ENCODE measurements around the gene RAB37. TPM values are rescaled to one million over a fixed set of nuclear protein-coding genes. Genes with fewer than 3 reads are reported as not detected.
A peak's percentile ranks its signal among the peaks of the same experiment; 100 is the strongest.

The RAB37 gene
- total and polyA plus RNA-seq, 2 of the 13 experiments (the other 11 are each of a cell fraction or from before 2014, with no cell fraction given): 0.91 to 3.7 TPM

DNA sequence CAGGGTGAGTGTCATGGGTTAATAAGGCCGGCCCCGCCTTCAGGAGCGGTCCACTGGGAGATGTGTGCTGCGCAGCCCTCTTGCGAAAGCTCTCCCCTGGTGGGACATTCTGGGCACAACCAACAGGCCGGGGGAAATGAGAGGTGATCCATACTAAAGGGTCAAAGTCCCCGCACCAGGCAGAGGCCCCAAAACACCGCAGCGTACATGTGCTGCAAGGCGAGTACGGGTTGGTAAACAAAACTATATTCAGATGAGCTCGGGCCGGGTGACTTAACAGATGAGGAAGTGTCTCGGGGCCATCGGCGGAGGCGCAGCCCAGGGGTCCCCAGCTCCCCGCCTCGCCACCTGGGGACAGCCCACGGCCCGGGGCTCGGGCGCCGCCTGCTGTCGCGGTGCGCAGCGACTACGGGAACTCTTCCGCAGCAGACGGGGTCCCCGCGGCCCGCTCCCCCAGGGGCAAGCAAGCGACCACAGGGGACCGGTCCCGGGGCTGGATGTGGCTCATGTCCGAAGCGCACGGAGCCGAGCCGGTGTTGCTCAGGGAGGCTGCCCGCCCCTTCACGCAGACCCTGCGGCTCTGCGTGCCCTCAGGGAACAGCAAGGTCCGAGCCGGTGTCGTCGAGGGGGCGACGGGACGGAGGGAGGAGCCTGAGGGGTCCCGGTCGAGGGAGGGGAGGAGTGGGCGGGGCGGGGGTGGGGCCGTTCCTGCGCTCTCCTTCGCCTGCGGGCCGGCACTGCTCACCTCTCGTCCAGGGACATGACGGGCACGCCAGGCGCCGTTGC lies at the start of gene RAB37 (continued):
- TF ChIP-seq ZNF737 (CRISPR knock-in tag; IDR thresholded peaks at IDR 0.05; ENCODE audit: borderline replicate concordance) (peak; percentile 95; the same call in 1 of the 2 replicates), ZNF282 (IDR thresholded peaks at IDR 0.05; ENCODE audit: partially characterized antibody) (no peak), ZNF280D (CRISPR knock-in tag; IDR thresholded peaks at IDR 0.05) (no peak; the same call in 1 of the 2 replicates), NFATC3 (CRISPR knock-in tag; IDR thresholded peaks at IDR 0.05) (no peak), SALL2 (CRISPR knock-in tag; IDR thresholded peaks at IDR 0.05) (peak; percentile 60; the same call in 1 of the 2 replicates), HOXA5 (CRISPR knock-in tag; IDR thresholded peaks at IDR 0.05) (peak; percentile 67; the same call in 1 of the 2 replicates), ELK4 (CRISPR knock-in tag; IDR thresholded peaks at IDR 0.05; ENCODE audit: borderline replicate concordance) (no peak), ZNF589 (CRISPR knock-in tag; conservative IDR thresholded peaks at IDR 0.05) (peak; percentile 62; the same call in 1 of the 2 replicates), ZNF121 (CRISPR knock-in tag; IDR thresholded peaks at IDR 0.05) (no peak), CEBPB (IDR thresholded peaks at IDR 0.05; ENCODE audit: borderline replicate concordance, low read depth, low read length) (peak; percentile 99), HNF4G (IDR thresholded peaks at IDR 0.05; ENCODE audit: borderline replicate concordance, low read depth, low read length) (peak; percentile 99), HNF4G (CRISPR knock-in tag; IDR thresholded peaks at IDR 0.05; ENCODE audit: borderline replicate concordance, low read depth) (peak; percentile 99), BORCS8-MEF2B (CRISPR knock-in tag; IDR thresholded peaks at IDR 0.05) (peak; percentile 73), RARG (CRISPR knock-in tag; IDR thresholded peaks at IDR 0.05; ENCODE audit: low read depth) (0 out of 2 replicates have a peak, but pooled peaks have one; percentile 36), ZBTB4 (CRISPR knock-in tag; IDR thresholded peaks at IDR 0.05; ENCODE audit: borderline replicate concordance) (no peak), FOSL1 (CRISPR knock-in tag; IDR thresholded peaks at IDR 0.05; ENCODE audit: borderline replicate concordance) (no peak), MIER3 (CRISPR knock-in tag; IDR thresholded peaks at IDR 0.05; ENCODE audit: borderline replicate concordance) (peak; percentile 65; the same call in 1 of the 2 replicates), ZNF296 (CRISPR knock-in tag; conservative IDR thresholded peaks at IDR 0.05) (0 out of 2 replicates have a peak, but pooled peaks have one; percentile 50), GTF2F1 (IDR thresholded peaks at IDR 0.05; ENCODE audit: low read length) (no peak)
- TF ChIP-seq, protein P1, sequence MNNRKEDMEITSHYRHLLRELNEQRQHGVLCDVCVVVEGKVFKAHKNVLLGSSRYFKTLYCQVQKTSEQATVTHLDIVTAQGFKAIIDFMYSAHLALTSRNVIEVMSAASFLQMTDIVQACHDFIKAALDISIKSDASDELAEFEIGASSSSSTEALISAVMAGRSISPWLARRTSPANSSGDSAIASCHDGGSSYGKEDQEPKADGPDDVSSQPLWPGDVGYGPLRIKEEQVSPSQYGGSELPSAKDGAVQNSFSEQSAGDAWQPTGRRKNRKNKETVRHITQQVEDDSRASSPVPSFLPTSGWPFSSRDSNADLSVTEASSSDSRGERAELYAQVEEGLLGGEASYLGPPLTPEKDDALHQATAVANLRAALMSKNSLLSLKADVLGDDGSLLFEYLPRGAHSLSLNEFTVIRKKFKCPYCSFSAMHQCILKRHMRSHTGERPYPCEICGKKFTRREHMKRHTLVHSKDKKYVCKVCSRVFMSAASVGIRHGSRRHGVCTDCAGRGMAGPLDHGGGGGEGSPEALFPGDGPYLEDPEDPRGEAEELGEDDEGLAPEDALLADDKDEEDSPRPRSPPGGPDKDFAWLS (CRISPR knock-in tag; IDR thresholded peaks at IDR 0.05; ENCODE audit: borderline replicate concordance): no peak

Data from HepG2 (cell line).